OCI-LY7 (cell line): ENCODE measurements around the gene LRRC23. TPM values are rescaled to one million over a fixed set of nuclear protein-coding genes. Genes with fewer than 3 reads are reported as not detected.

Experiments
- BruUV-seq: library from RNA; stranded (reverse); fragments of 400-500 nt; replicated peaks from 2 replicates; lab custom pipeline; 2021; lab: Mats Ljungman, UMichigan
- CTCF ChIA-PET: fragments of 300-600 bp; sonication (Branson Sonifier 250); formaldehyde crosslinking; loops from one replicate; lab custom pipeline; 2022; ENCODE audit warnings: antibody characterized with exemption; ENCODE audit not compliant: unreplicated experiment; lab: Charles Lee
- POLR2A ChIA-PET: fragments of 300-600 bp; sonication (Branson Sonifier 250); formaldehyde crosslinking; loops from one replicate; lab custom pipeline; 2022; ENCODE audit warnings: antibody characterized with exemption; lab: Charles Lee
- DNase-seq: peaks from one replicate; pipeline ENCODE4 v3.0.0-alpha.2; 2015; ENCODE audit warnings: low spot score
- H2AFZ ChIP-seq: fragments of 200-600 bp; sonication (generic), shearing (Covaris generic); 2 replicates; pipeline ENCODE4 v1.6.1; 2014; ENCODE audit warnings: mild to moderate bottlenecking, antibody characterized with exemption, low read length, moderate library complexity
- H3K27ac ChIP-seq: fragments of 200-600 bp; sonication (generic); 2 replicates; pipeline ENCODE4 v1.5.1; 2014; ENCODE audit warnings: mixed run types, low read depth, mild to moderate bottlenecking, moderate library complexity, low read length, inconsistent platforms; ENCODE audit not compliant: poor library complexity, severe bottlenecking
- H3K36me3 ChIP-seq: fragments of 200-600 bp; sonication (generic); 2 replicates; pipeline ENCODE4 v1.6.1; 2014; ENCODE audit warnings: mild to moderate bottlenecking, antibody characterized with exemption, low read length, moderate library complexity, mixed read lengths; ENCODE audit not compliant: insufficient read depth
- H3K4me1 ChIP-seq: fragments of 200-600 bp; sonication (generic); 2 replicates; pipeline ENCODE4 v1.5.1; 2014; ENCODE audit warnings: mild to moderate bottlenecking, low read length; ENCODE audit not compliant: insufficient read depth, poor library complexity, severe bottlenecking
- H3K4me2 ChIP-seq: fragments of 200-600 bp; sonication (generic); 2 replicates; pipeline ENCODE4 v1.6.1; 2014; ENCODE audit warnings: mild to moderate bottlenecking, low read length
- H3K4me3 ChIP-seq: fragments of 200-600 bp; sonication (generic); 2 replicates; pipeline ENCODE4 v1.5.1; 2014; ENCODE audit warnings: mild to moderate bottlenecking, low read depth, low read length; ENCODE audit not compliant: poor library complexity, severe bottlenecking
- H3K79me2 ChIP-seq: fragments of 200-600 bp; sonication (generic); 2 replicates; pipeline ENCODE4 v1.6.1; 2016; ENCODE audit warnings: low read depth, mild to moderate bottlenecking, low read length, moderate library complexity, mixed read lengths; ENCODE audit not compliant: insufficient read depth
- H3K9me2 ChIP-seq: fragments of 200-600 bp; sonication (generic); 2 replicates; pipeline ENCODE4 v1.6.1; 2016; ENCODE audit warnings: mild to moderate bottlenecking, low read length, mixed read lengths; ENCODE audit not compliant: insufficient read depth
- H3K9me3 ChIP-seq: fragments of 200-600 bp; sonication (generic); 2 replicates; pipeline ENCODE4 v1.6.1; 2014; ENCODE audit warnings: mild to moderate bottlenecking, mixed run types, low read length, mixed read lengths
- H4K20me1 ChIP-seq: fragments of 200-600 bp; sonication (generic); 2 replicates; pipeline ENCODE4 v1.6.1; 2014; ENCODE audit warnings: mild to moderate bottlenecking, antibody characterized with exemption, low read length, moderate library complexity, mixed read lengths; ENCODE audit not compliant: insufficient read depth
- CTCF ChIP-seq: fragments of 200-600 bp; sonication (generic); conservative IDR thresholded peaks from 2 replicates; pipeline ENCODE4 v1.5.1; 2014; ENCODE audit warnings: mild to moderate bottlenecking, antibody characterized with exemption, low read length, moderate library complexity, mixed read lengths
- EZH2phosphoT487 ChIP-seq: fragments of 200-600 bp; sonication (generic); IDR thresholded peaks from 2 replicates; pipeline ENCODE4 v1.6.1; 2018; ENCODE audit warnings: low read depth, borderline replicate concordance, mild to moderate bottlenecking, mixed run types, antibody characterized with exemption, low read length, moderate library complexity, mixed read lengths
- intact Hi-C: fragments of 100-400 bp; cut with micrococcal nuclease; formaldehyde crosslinking; loops from one replicate; pipeline ENCODE4 v1.10.0; 2022; ENCODE audit not compliant: unreplicated experiment
- total RNA-seq, 2 experiments: library from RNA; depleted of rRNA in 1 of 2; stranded (reverse); fragments of >200 nt in 1 of 2; shearing (Covaris generic) in 1 of 2; gene quantifications; 2 replicates each; pipeline ENCODE4 v1.2.3, GENCODE V29; 2014 to 2022

The LRRC23 gene
- total RNA-seq, 2 experiments from 2014 or later: 17.7 to 19.8 TPM

- BruUV-seq: no TSS peak
- Histone ChIP-seq H3K27ac (no peak overlapping the region), H3K4me2 (no peak overlapping the region), H3K9me3 (no peaks in the 10 kb centered on the region), H4K20me1 (no peaks in the 10 kb centered on the region), H3K4me3 (no peak overlapping the region), H2AFZ (no peak overlapping the region), H3K9me2 (no peaks in the 10 kb centered on the region), H3K36me3 (no peaks in the 10 kb centered on the region), H3K4me1 (peaks cover 90% of the 10 kb centered on the region), H3K79me2 (no peaks in the 10 kb centered on the region)
- no peak for TF ChIP-seq EZH2phosphoT487
- TF ChIP-seq CTCF: no peak
- intact Hi-C loops: no loop called here
- POLR2A ChIA-PET: interaction anchor here (0.6 to 9.3 kb wide), 2 partner anchors 10 to 32 kb away, joined by 3 to 155 read pairs; partner anchors contain the start of genes C12orf57 and RNU7-1
- no peak for DNase-seq
- CTCF ChIA-PET: interaction anchor here (10.6 kb wide), 1 partner anchor 11 kb away, joined by 110 read pairs; the partner anchor contains the start of genes C12orf57 and RNU7-1
These were observed 51.6 kb downstream of the LRRC23 start for GRCh38 chr12:6956021-6956727.

- TF ChIP-seq CTCF: no peak
- TF ChIP-seq EZH2phosphoT487: no peak
- no peak overlapping the region for H3K4me3 ChIP-seq
- H2AFZ ChIP-seq: no peak overlapping the region
- no peaks in the 10 kb centered on the region for H3K36me3 ChIP-seq
- no peaks in the 10 kb centered on the region for H3K9me3 ChIP-seq
- POLR2A ChIA-PET: interaction anchor here (1.1 to 9.3 kb wide), 2 partner anchors 12 kb away, joined by 4 to 155 read pairs; partner anchors contain the start of genes C12orf57 and RNU7-1
- DNase-seq: no peak
- intact Hi-C loops: no loop called here
- H3K79me2 ChIP-seq: no peaks in the 10 kb centered on the region
- H3K4me2 ChIP-seq: 0 out of 2 replicates have a peak overlapping the region, but pooled peaks have one; percentile 75
- H3K9me2 ChIP-seq: no peaks in the 10 kb centered on the region
- no peak overlapping the region for H3K27ac ChIP-seq
- H4K20me1 ChIP-seq: no peaks in the 10 kb centered on the region
- no TSS peak for BruUV-seq
- CTCF ChIA-PET: interaction anchor here (10.6 kb wide), 1 partner anchor 12 kb away, joined by 110 read pairs; the partner anchor contains the start of genes C12orf57 and RNU7-1
- H3K4me1 ChIP-seq: peaks cover 90% of the 10 kb centered on the region
These were observed 52.6 kb downstream of the LRRC23 start for GRCh38 chr12:6957151-6957701.
